ENCODE data around the gene TNRC6C.
A peak's percentile ranks its signal among the peaks of the same experiment; 100 is the strongest.

Gene TNRC6C

GRCh38 chr17:77957857-77958715, at the start of gene TNRC6C:
TNRC6C (plus strand) TSS chr17:77958703; CDS start chr17:78004207, 45,504 bp downstream.
- DNase-seq (ENCODE audit: low read depth in 2 of 2): peak; percentile 99

DNA sequence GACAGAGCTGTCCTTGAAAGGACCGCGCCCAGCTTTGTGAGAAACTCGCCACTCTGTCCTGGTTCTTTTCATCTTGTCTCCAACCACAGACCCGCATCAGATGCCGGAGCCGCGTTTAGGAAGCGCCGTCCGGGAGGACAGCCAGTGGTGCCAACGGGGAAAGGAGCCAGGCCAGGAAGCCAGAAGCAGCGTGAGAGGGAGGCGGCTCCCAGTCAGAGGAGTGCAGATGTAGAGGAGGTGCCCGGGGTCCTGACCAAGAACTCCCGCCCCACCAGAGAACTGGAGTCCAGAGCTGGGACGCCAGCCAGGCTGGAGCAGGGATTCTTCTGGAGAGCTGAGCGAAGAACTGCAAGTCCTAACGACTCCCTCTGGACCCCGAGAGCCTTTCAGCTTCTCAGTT, 49.3 kb upstream of the TNRC6C start:
- DNase-seq (ENCODE audit: low read depth in 2 of 2): no peak

GRCh38 chr17:77909816-77910215, 48.7 kb upstream of the TNRC6C start:
- DNase-seq (ENCODE audit: low read depth in 2 of 2): no peak

DNA sequence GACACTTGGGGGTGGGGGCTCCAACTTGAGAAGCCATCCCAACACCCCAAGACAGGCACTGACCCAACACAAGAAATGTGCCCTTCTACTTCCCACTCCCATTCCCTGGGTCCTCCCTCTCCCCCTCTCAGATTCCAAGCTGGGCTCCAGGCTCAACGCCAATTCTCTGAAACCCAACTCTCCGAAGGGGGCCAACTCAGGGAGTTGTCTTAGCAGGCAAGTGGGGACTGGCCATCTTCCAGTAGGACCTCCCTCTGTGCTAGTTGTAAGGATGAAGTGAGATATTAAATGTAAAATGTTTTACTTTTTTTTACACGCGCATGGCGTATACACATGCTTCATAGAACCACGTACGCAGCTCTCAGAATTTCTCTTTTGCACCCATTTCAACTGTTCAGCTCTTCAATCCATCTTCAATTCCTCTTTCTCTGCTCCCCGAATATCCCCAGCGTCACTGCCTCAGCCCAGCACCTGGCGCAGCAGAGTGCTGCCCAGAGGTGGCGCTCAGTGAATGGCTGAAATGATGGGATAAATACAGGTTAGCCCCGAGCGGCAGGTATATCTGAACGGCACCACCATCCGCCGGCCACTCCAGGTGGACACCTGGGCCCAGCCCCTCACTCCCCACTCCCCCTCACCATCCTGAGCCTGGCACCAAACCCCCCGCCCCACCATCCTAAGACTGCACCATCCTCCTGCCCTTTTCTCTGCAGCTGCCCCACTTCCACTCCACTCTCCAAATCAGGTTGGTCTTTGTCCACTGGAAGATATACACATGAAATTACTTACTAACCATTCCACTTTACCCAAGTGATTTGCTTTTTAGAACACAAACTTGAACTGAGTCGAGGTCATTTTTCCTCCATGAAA, 43.9 kb upstream of the TNRC6C start:
- DNase-seq (ENCODE audit: low read depth in 2 of 2): no peak

DNA sequence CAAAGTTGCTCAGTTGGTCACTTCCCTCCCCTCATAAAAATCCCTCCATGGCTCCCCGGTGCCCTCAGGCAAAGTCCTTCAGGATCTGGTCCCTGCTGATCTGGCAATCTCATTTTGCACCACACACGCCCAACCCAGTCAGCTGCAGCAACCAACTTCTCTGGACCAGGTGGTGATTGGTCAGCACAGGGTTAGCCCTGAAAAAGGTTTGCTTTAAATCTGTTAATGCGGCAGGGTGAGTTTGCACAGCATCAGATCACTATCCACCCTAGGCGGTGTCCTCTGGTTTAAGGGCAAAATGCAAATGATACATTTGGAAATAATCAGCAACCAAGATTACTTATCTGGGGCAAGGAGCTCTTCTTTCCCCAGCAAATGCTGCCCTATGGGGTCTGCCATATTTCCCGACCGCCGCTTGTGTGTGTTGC, 42.9 kb upstream of the TNRC6C start:
- DNase-seq (ENCODE audit: low read depth in 2 of 2): no peak

DNA sequence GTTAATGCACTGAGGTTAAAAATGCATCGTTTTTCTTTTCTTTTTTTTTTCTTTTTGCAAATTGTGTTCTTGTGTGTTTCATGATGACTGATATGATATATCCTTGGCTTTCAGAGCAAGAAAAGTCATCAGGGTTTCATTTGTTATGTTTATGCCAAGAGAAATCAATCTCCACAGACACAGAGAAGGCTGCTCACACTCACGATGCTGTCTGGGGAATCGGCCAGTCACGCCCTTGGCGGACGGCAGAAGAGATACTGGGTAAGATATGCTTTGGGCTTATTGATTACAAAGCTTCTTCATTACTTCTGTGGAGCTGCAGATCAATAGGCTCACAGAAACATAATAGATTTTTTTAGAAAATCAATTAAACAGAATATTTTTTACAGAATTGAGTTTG, 42.2 kb upstream of the TNRC6C start:
- no peak for DNase-seq (ENCODE audit: low read depth in 2 of 2)

DNA sequence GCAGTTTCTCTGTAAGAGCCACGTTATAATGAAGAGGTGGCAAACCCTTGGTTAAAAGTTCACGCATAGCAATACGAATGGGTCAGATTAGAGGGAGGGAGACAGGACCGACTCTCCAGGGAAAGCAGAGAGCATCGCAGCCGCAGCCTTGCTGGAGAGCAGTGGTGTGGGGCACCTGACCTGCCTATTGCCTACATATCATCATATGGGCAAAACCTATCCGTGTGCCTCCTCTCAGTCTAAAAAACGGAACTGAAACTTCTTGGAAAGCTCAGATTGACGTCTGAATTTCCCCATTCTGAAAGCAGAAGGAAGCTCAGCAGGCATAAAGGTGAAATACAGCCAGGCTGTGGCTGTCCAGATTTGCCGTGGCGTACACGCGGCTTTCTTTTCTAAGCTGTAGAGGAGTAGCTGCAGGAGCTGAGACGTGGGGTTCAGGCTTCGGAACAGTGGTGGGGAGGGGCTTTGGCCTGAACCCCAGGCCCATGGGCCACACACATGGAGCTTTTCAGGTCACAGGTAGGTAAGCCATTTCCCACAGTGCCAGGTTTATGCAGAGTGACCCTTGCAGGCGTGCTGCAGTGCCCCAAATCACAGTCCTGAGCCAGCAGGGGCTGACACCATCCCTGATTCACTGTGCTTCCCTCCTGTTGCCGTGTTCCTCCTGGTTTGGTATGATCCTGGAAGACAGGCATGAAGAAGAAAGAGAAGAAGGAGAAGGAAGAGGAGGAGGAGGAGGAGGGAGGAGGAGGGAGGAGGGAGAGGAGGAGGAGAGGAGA, 41.6 kb upstream of the TNRC6C start:
- no peak for DNase-seq (ENCODE audit: low read depth in 2 of 2)

- no peak for DNase-seq (ENCODE audit: low read depth in 2 of 2)
These were observed 39.2 kb upstream of the TNRC6C start for GRCh38 chr17:77919276-77919675.

DNA sequence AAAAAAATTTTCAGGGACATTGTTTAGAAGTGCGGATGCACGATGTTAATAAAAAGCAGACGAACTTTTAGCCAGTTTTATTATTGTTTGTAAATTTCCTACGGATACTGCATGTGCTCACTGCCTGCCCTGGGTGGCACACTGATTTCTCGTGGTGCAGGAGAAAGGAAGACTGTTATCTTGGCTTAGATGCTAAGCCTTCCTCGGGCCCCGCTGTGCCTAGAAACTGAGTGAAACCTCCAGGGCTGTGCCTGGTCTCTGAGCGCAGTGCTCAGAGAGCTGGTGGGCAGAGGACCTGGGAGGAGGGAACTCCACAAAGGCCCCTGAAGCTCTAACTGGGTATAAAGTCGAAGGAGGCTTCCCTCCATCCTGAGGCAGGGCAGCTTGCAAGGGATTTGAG, 35.4 kb upstream of the TNRC6C start:
- DNase-seq (ENCODE audit: low read depth in 2 of 2): no peak

GRCh38 chr17:77923776-77924513, 34.6 kb upstream of the TNRC6C start:
- no peak for DNase-seq (ENCODE audit: low read depth in 2 of 2)

DNA sequence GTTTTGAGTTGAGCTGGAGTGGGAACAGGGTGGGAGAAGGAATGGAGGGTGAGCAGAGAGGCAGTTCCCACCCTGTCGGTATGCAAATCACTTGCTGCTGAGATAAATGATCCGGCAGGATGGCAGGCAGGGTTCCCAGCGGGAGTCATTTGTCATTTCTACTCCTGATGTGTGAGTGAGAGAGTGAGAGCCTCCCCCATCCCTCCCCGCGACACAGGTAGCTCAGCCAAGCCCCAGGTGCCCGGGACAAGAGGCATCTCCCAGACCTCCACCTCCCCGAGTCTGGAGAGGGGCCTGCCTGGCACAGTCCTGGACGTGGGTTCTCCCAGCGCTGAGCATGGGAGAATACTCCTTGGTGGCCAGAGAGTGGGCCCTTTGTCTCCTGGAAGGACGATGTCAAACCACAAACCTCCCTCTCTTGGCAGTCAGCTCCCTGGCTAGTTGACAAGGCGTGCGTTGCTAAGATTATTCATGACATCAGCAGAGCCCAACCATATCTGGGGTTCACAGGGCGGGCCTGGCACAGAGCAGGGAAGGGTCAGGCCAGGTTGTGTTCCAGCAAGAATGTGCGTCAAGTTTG, 33.7 kb upstream of the TNRC6C start:
- DNase-seq (ENCODE audit: low read depth in 2 of 2): no peak

- no peak for DNase-seq (ENCODE audit: low read depth in 2 of 2)
These were observed 32.5 kb upstream of the TNRC6C start for GRCh38 chr17:77925831-77926543.

DNA sequence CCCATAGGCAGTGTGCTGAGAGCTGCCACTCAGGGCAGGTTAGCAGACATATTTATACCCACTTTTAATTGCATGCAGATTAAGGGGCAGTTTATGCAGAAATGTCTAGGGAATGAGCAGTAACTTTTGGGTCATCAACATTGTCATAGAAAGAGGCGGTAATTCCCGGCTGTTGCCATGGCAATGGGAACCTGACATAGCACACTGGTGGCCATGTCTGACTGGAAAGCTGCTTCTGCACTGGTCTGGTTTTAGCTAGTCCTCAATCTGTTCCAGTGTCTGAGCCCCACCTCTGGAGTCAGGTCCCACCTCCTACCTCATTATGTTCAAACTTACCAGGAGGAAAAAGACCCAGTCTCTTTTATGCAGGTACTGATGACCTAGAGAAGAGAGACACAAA, 31.5 kb upstream of the TNRC6C start:
- no peak for DNase-seq (ENCODE audit: low read depth in 2 of 2)

GRCh38 chr17:77927777-77928518, 30.6 kb upstream of the TNRC6C start:
- DNase-seq (ENCODE audit: low read depth in 2 of 2): no peak

- no peak for DNase-seq (ENCODE audit: low read depth in 2 of 2)
These were observed 29.9 kb upstream of the TNRC6C start for GRCh38 chr17:77928519-77929179.

DNA sequence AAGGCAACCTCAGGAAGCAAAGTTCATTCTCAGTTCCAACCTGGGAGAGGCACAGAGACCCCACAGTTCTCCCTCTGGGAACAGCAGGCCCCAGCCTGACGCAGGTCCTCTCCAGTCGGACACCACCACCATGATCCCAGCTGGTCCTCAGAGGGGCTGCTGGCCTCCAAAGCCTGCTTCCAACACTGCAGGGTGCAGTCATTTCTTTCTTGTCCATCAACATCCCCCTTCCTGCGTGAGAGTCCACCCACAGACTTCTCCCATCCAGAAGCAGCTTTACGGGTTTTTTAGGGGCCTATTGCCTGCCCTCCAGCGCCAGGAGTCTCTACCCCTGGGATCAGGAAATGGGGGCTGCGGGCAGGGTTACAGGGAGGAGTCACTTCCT, 29.3 kb upstream of the TNRC6C start:
- DNase-seq (ENCODE audit: low read depth in 2 of 2): no peak

DNA sequence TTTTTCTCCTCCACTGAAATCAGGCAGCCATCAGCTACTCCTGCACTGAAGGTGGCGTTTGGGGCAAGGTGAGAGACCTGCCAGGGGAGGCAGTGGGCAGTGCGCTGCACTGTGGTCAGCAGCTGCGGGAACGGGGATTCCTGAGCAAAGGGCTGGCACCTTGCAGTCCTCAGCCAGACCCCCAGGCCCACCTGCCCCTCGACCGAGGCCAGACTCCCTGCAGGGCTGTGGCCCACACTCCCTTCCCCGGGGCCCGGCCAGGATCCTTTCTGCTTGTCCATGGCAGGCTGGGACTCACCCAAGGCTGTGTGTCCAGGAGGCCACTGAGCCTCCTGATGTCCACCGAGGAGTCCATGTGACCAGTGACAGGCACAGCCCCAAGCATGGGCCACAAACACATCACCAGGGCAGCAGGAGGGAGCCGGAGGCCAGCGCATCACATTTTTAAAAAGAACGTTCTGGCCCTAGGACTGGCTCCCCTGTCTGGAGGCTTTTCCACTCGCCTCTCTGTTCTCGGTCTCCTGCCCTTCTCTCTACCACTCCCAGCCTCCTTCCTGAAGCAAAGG, 28.5 kb upstream of the TNRC6C start:
- DNase-seq (ENCODE audit: low read depth in 2 of 2): no peak
